IMR-90 (cell line): ENCODE results near the gene LRRC36. TPM values are rescaled to one million over a fixed set of nuclear protein-coding genes. Genes with fewer than 3 reads are reported as not detected.

Experiments used
- ATAC-seq: fragments of 200-7000 bp; cut with Tn5 transposase; 2 replicates; pipeline ENCODE4 v1.9.1; 2020; ENCODE audit warnings: low read depth, mild to moderate bottlenecking, moderate library complexity
- BruUV-seq: library from RNA; stranded (reverse); fragments of 400-500 nt; replicated peaks from 2 replicates; lab custom pipeline; 2021; lab: Mats Ljungman, UMichigan
- CTCF ChIA-PET: fragments of 300-600 bp; formaldehyde crosslinking; extraction: SDS; loops from one replicate; lab custom pipeline; 2021; ENCODE audit warnings: antibody characterized with exemption; lab: Yijun Ruan, JAX
- POLR2A ChIA-PET: fragments of 300-600 bp; sonication (Branson Sonifier 250); formaldehyde crosslinking; loops from one replicate; lab custom pipeline; 2022; ENCODE audit warnings: antibody characterized with exemption; ENCODE audit not compliant: unreplicated experiment; lab: Charles Lee
- DNase-seq: peaks from one replicate; pipeline ENCODE4 v3.0.0; 2013
- H2AFZ ChIP-seq: replicated peaks from 2 replicates; pipeline ENCODE3; 2013; ENCODE audit warnings: low read length, mild to moderate bottlenecking; ENCODE audit not compliant: poor library complexity
- H2AK5ac ChIP-seq: 2 replicates; pipeline ENCODE4 v1.6.1; 2013; ENCODE audit warnings: low read depth, low read length, inconsistent platforms
- H2AK9ac ChIP-seq: replicated peaks from 2 replicates; pipeline ENCODE3; 2013; ENCODE audit warnings: mild to moderate bottlenecking, low read depth, low read length, moderate library complexity; ENCODE audit not compliant: poor library complexity
- H2BK120ac ChIP-seq: 2 replicates; pipeline ENCODE4 v1.6.1; 2013; ENCODE audit warnings: low read depth, low read length, inconsistent platforms
- H2BK15ac ChIP-seq: 3 replicates; pipeline ENCODE4 v1.6.1; 2013; ENCODE audit warnings: low read depth, low read length, inconsistent platforms
- H2BK20ac ChIP-seq: 2 replicates; pipeline ENCODE4 v1.6.1; 2013; ENCODE audit warnings: low read depth, mild to moderate bottlenecking, inconsistent platforms, low read length, moderate library complexity
- H2BK5ac ChIP-seq: 2 replicates; pipeline ENCODE4 v1.6.1; 2013; ENCODE audit warnings: mild to moderate bottlenecking, low read depth, low read length, inconsistent platforms; ENCODE audit not compliant: poor library complexity, severe bottlenecking
- H3K14ac ChIP-seq: replicated peaks from 2 replicates; pipeline ENCODE4 v1.6.1; 2013; ENCODE audit warnings: low read depth, low read length, inconsistent platforms
- H3K18ac ChIP-seq: 2 replicates; pipeline ENCODE4 v1.6.1; 2013; ENCODE audit warnings: low read depth, low read length, control low read depth
- H3K23ac ChIP-seq: 2 replicates; pipeline ENCODE4 v1.6.1; 2013; ENCODE audit warnings: low read depth, low read length, inconsistent platforms
- H3K27ac ChIP-seq: 2 replicates; pipeline ENCODE4 v1.5.1; 2013; ENCODE audit warnings: mild to moderate bottlenecking, control low read depth, low read length; ENCODE audit not compliant: insufficient read depth
- H3K27me3 ChIP-seq: 2 replicates; pipeline ENCODE4 v1.6.1; 2013; ENCODE audit warnings: low read length; ENCODE audit not compliant: control insufficient read depth, insufficient read depth
- H3K36me3 ChIP-seq: 2 replicates; pipeline ENCODE4 v1.6.1; 2013; ENCODE audit warnings: low read length, mixed read lengths; ENCODE audit not compliant: control insufficient read depth, insufficient read depth
- H3K4ac ChIP-seq: 2 replicates; pipeline ENCODE4 v1.6.1; 2013; ENCODE audit warnings: low read depth, low read length, inconsistent platforms
- H3K4me1 ChIP-seq: 2 replicates; pipeline ENCODE4 v1.6.1; 2013; ENCODE audit warnings: low read length, mixed read lengths; ENCODE audit not compliant: control insufficient read depth, insufficient read depth
- H3K4me2 ChIP-seq: 2 replicates; pipeline ENCODE4 v1.6.1; 2013; ENCODE audit warnings: low read depth, mild to moderate bottlenecking, control low read depth, low read length, moderate library complexity
- H3K4me3 ChIP-seq: 2 replicates; pipeline ENCODE4 v1.5.1; 2013; ENCODE audit warnings: low read depth, mild to moderate bottlenecking, control low read depth, low read length, moderate library complexity; ENCODE audit not compliant: insufficient read depth
- H3K56ac ChIP-seq: 2 replicates; pipeline ENCODE4 v1.6.1; 2013; ENCODE audit warnings: low read length, inconsistent platforms; ENCODE audit not compliant: insufficient read depth; ENCODE audit errors: extremely low read depth
- H3K79me1 ChIP-seq, 2 experiments: 2 replicates each; pipeline ENCODE4 v1.6.1; 2013; ENCODE audit warnings: low read length in 2 of 2, inconsistent platforms in 1 of 2, low read depth in 1 of 2
- H3K9ac ChIP-seq: 2 replicates; pipeline ENCODE4 v1.6.1; 2013; ENCODE audit warnings: low read depth, low read length, control low read depth
- H3K9me1 ChIP-seq: 2 replicates; pipeline ENCODE4 v1.6.1; 2013; ENCODE audit warnings: low read length, inconsistent platforms; ENCODE audit not compliant: insufficient read depth
- H3K9me3 ChIP-seq: 2 replicates; pipeline ENCODE4 v1.6.1; 2013; ENCODE audit warnings: low read length; ENCODE audit not compliant: control insufficient read depth, insufficient read depth
- H4K20me1 ChIP-seq: 2 replicates; pipeline ENCODE4 v1.6.1; 2013; ENCODE audit warnings: low read length, inconsistent platforms; ENCODE audit not compliant: insufficient read depth
- H4K5ac ChIP-seq: 2 replicates; pipeline ENCODE4 v1.6.1; 2013; ENCODE audit warnings: mild to moderate bottlenecking, low read depth, low read length, control low read depth
- H4K8ac ChIP-seq, 2 experiments: 2 replicates each; pipeline ENCODE4 v1.6.1; 2013; ENCODE audit warnings: low read depth in 2 of 2, low read length in 2 of 2, control low read depth in 1 of 2, inconsistent platforms in 1 of 2
- H4K91ac ChIP-seq: 2 replicates; pipeline ENCODE4 v1.6.1; 2013; ENCODE audit warnings: low read depth, low read length, inconsistent platforms; ENCODE audit not compliant: insufficient read depth
- CHD1 ChIP-seq: IDR thresholded peaks from 2 replicates; pipeline ENCODE4 v1.6.1; 2012; ENCODE audit warnings: low read depth, low read length, improper control_type of control experiment
- CTCF ChIP-seq: conservative IDR thresholded peaks from 2 replicates; pipeline ENCODE4 v1.5.1; 2012; ENCODE audit warnings: mild to moderate bottlenecking, low read depth, low read length, improper control_type of control experiment
- FOS ChIP-seq: fragments of 150-350 bp; IDR thresholded peaks from 2 replicates; pipeline ENCODE4 v1.6.1; 2016; ENCODE audit warnings: low read depth, low read length
- NFE2L2 ChIP-seq: fragments of 150-350 bp; IDR thresholded peaks from 2 replicates; pipeline ENCODE4 v1.6.1; 2016; ENCODE audit warnings: low read depth, mild to moderate bottlenecking, low read length
- POLR2A ChIP-seq: IDR thresholded peaks from 2 replicates; pipeline ENCODE4 v1.6.1; 2012; ENCODE audit warnings: mild to moderate bottlenecking, low read depth, low read length
- RAD21 ChIP-seq: IDR thresholded peaks from 2 replicates; pipeline ENCODE4 v1.6.1; 2012; ENCODE audit warnings: low read length, improper control_type of control experiment
- RCOR1 ChIP-seq: IDR thresholded peaks from 2 replicates; pipeline ENCODE4 v1.6.1; 2012; ENCODE audit warnings: mild to moderate bottlenecking, low read length, improper control_type of control experiment; ENCODE audit not compliant: insufficient replicate concordance
- SMC3 ChIP-seq: fragments of 150-350 bp; IDR thresholded peaks from 2 replicates; pipeline ENCODE4 v1.6.1; 2016; ENCODE audit warnings: low read depth, mild to moderate bottlenecking, antibody characterized with exemption, low read length, moderate library complexity
- WGBS, 2 experiments: methylation state at CpG; one replicate each; pipeline versions ENCODE4 v1.1.5 to v1.1.7; 2013; ENCODE audit warnings: missing lambda C conversion rate in 2 of 2; ENCODE audit not compliant: insufficient read length in 1 of 2; ENCODE audit errors: extremely low coverage in 2 of 2; 5-methylcytosine and 5-hydroxymethylcytosine counted together
- dilution Hi-C: fragments of 300-500 bp; cut with HindIII; formaldehyde crosslinking; loops from one replicate; pipeline ENCODE4 v1.14.3; 2018; ENCODE audit warnings: low sequenced_read_pairs; ENCODE audit not compliant: unreplicated experiment
- in situ Hi-C: fragments of 300-500 bp; cut with MboI; formaldehyde crosslinking; loops from 3 replicates; pipeline ENCODE4 v1.14.3; 2019; ENCODE audit warnings: low sequenced_read_pairs, inconsistent platforms, mixed read lengths
- intact Hi-C: fragments of 100-400 bp; cut with micrococcal nuclease; formaldehyde crosslinking; loops from 2 replicates; pipeline ENCODE4 v1.10.0; 2022
- polyA plus RNA-seq, 3 experiments: library from polyadenylated mRNA; depleted of rRNA; stranded (reverse); fragments of >200 nt; gene quantifications; 2 replicates each; pipeline ENCODE4 v1.2.3, GENCODE V29; 2012; ENCODE audit warnings: low replicate concordance in 1 of 3
- total RNA-seq: library from RNA; depleted of rRNA; stranded (reverse); fragments of >200 nt; gene quantifications from 2 replicates; pipeline ENCODE4 v1.2.3, GENCODE V29; 2012
- TF ChIP-seq, protein P1 (sequence below): fragments of 150-350 bp; IDR thresholded peaks from 2 replicates; pipeline ENCODE4 v1.6.1; 2016; ENCODE audit warnings: low read depth, mild to moderate bottlenecking, low read length, moderate library complexity, borderline replicate concordance

LRRC36 gene
- total and polyA plus RNA-seq, 2 of the 4 experiments (the other 2 are of a cell fraction): 0.18 to 0.29 TPM

- Histone ChIP-seq H3K56ac (no peak overlapping the region), H3K4me1 (peaks cover 5% of the 10 kb centered on the region; the same call in 1 of the 2 replicates), H3K9ac (no peak overlapping the region), H2AK9ac (no peak overlapping the region), H3K9me3 (no peaks in the 10 kb centered on the region), H2AFZ (no peak overlapping the region), H2AK5ac (no peak overlapping the region), H4K20me1 (peaks cover 12% of the 10 kb centered on the region), H3K14ac (no peak overlapping the region), H2BK20ac (no peak overlapping the region), H3K9me1 (peaks cover 3% of the 10 kb centered on the region; the same call in 1 of the 2 replicates), H3K23ac (no peak overlapping the region), H4K8ac (no peak overlapping the region), H3K27me3 (peaks cover 27% of the 10 kb centered on the region), H3K27ac (no peak overlapping the region), H3K4me3 (no peak overlapping the region), H2BK120ac (no peak overlapping the region), H2BK5ac (no peak overlapping the region), H3K79me1 (no peaks in the 10 kb centered on the region), H3K4me2 (no peak overlapping the region), H4K91ac (no peak overlapping the region), H4K5ac (no peak overlapping the region), H2BK15ac (no peak overlapping the region), H3K4ac (no peak overlapping the region), H3K36me3 (peaks cover 20% of the 10 kb centered on the region), H3K18ac (no peak overlapping the region)
- no TSS peak for BruUV-seq
- no CpG with 5 or more reads among the region's 5 CpGs for WGBS, 2 experiments
- ChIA-PET POLR2A (no interaction called here), CTCF (interaction anchor here (0.6 to 0.8 kb wide), 3 partner anchors 9 to 22 kb away, joined by 3 to 4 read pairs (median 3); no protein-coding TSS in a partner anchor)
- intact Hi-C loops: no loop called here
- in situ Hi-C loops: no loop called here
- dilution Hi-C loops: no loop called here
- no peak for TF ChIP-seq POLR2A
- no peak for TF ChIP-seq SMC3
- no peak for TF ChIP-seq CTCF
- TF ChIP-seq NFE2L2: no peak
- no peak for TF ChIP-seq CHD1
- no peak for TF ChIP-seq FOS
- TF ChIP-seq, protein P1, sequence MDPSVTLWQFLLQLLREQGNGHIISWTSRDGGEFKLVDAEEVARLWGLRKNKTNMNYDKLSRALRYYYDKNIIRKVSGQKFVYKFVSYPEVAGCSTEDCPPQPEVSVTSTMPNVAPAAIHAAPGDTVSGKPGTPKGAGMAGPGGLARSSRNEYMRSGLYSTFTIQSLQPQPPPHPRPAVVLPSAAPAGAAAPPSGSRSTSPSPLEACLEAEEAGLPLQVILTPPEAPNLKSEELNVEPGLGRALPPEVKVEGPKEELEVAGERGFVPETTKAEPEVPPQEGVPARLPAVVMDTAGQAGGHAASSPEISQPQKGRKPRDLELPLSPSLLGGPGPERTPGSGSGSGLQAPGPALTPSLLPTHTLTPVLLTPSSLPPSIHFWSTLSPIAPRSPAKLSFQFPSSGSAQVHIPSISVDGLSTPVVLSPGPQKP: no peak
- no peak for TF ChIP-seq RCOR1
- no peak for TF ChIP-seq RAD21
- DNase-seq: no peak
- no peak for ATAC-seq
Observed at GRCh38 chr16:67433131-67433719, 106.6 kb downstream of the LRRC36 start.
